Loucy (cell line): Measurements from ENCODE around the gene CACNA1C.

ENCODE experiments used
- H2AFZ ChIP-seq: fragments of 200-600 bp; sonication (generic); 2 replicates; pipeline ENCODE4 v1.6.0; 2016; ENCODE audit warnings: antibody characterized with exemption, mild to moderate bottlenecking, low read length, moderate library complexity
- H3F3A ChIP-seq: fragments of 200-600 bp; 2 replicates; pipeline ENCODE4 v1.6.0; 2016; ENCODE audit warnings: antibody characterized with exemption, low read depth, mild to moderate bottlenecking
- H3K27me3 ChIP-seq: fragments of 200-600 bp; sonication (generic); 2 replicates; pipeline ENCODE4 v1.6.1; 2014; ENCODE audit warnings: low read length, mild to moderate bottlenecking; ENCODE audit not compliant: insufficient read depth, poor library complexity, severe bottlenecking
- H3K36me3 ChIP-seq: fragments of 200-600 bp; sonication (generic); 2 replicates; pipeline ENCODE4 v1.6.1; 2016; ENCODE audit warnings: low read length; ENCODE audit not compliant: insufficient read depth
- H3K4me1 ChIP-seq: fragments of 200-600 bp; sonication (generic); 2 replicates; pipeline ENCODE4 v1.5.1; 2014; ENCODE audit warnings: low read length, mild to moderate bottlenecking; ENCODE audit not compliant: insufficient read depth, poor library complexity, severe bottlenecking
- H3K4me2 ChIP-seq: fragments of 200-600 bp; sonication (generic); 2 replicates; pipeline ENCODE4 v1.6.0; 2014; ENCODE audit warnings: antibody characterized with exemption, low read length, low read depth, mild to moderate bottlenecking; ENCODE audit not compliant: poor library complexity, severe bottlenecking
- H3K4me3 ChIP-seq: fragments of 200-600 bp; sonication (generic); 2 replicates; pipeline ENCODE4 v1.5.1; 2014; ENCODE audit warnings: low read length, mild to moderate bottlenecking, mixed read lengths; ENCODE audit not compliant: poor library complexity, severe bottlenecking
- H3K79me2 ChIP-seq: fragments of 200-600 bp; sonication (generic); 2 replicates; pipeline ENCODE4 v1.6.1; 2014; ENCODE audit warnings: low read length; ENCODE audit not compliant: insufficient read depth
- H3K9ac ChIP-seq: fragments of 200-600 bp; sonication (generic); 2 replicates; pipeline ENCODE4 v1.6.0; 2014; ENCODE audit warnings: mild to moderate bottlenecking, low read depth, low read length, moderate library complexity; ENCODE audit not compliant: poor library complexity, severe bottlenecking
- H3K9me2 ChIP-seq: fragments of 200-600 bp; sonication (generic); replicated peaks from 2 replicates; pipeline ENCODE4 v1.6.1; 2016; ENCODE audit warnings: low read depth, low read length, mixed read lengths
- H3K9me3 ChIP-seq: fragments of 200-600 bp; sonication (generic); 2 replicates; pipeline ENCODE4 v1.6.1; 2014; ENCODE audit warnings: mild to moderate bottlenecking, antibody characterized with exemption, low read length, low read depth; ENCODE audit not compliant: insufficient read depth
- H4K20me1 ChIP-seq: fragments of 200-600 bp; sonication (generic); 2 replicates; pipeline ENCODE4 v1.6.0; 2014; ENCODE audit warnings: antibody characterized with exemption, low read length, mild to moderate bottlenecking; ENCODE audit not compliant: insufficient read depth, poor library complexity, severe bottlenecking
- EZH2phosphoT487 ChIP-seq: fragments of 200-600 bp; IDR thresholded peaks from 2 replicates; pipeline ENCODE4 v1.6.1; 2018; ENCODE audit warnings: antibody characterized with exemption, mild to moderate bottlenecking, moderate library complexity, borderline replicate concordance
- TF ChIP-seq, protein P1 (sequence below): fragments of 200-600 bp; sonication (generic); conservative IDR thresholded peaks from 2 replicates; pipeline ENCODE4 v1.5.1; 2014; ENCODE audit warnings: mild to moderate bottlenecking, antibody characterized with exemption, low read length

Gene CACNA1C

DNA sequence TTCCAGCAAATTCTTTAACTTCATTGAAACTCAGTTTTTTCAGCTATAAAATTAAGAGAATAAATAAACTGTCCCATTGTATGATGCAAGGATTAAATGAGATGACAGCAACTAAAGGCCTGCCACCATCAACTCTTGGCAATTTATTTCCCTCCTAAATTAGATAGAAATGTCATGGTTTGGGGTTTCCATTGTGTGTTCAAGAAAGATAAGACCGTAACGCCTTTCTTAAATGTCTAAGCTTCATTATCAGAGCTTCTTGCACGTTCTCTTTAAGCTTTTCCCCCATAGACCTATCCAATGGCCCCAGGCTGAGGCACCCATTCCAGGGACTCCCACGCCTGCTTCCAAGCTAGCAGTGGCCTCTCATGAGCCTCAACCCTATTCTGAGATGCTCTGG is 281.9 kb downstream of the CACNA1C start:
- Histone ChIP-seq H3K4me3 (no peak overlapping the region), H3K9me3 (no peaks in the 10 kb centered on the region), H3K27me3 (no peaks in the 10 kb centered on the region), H3K9ac (no peak overlapping the region), H3F3A (no peaks in the 10 kb centered on the region), H4K20me1 (no peaks in the 10 kb centered on the region), H3K9me2 (no peaks in the 10 kb centered on the region), H3K79me2 (no peaks in the 10 kb centered on the region), H3K4me1 (peaks cover 4% of the 10 kb centered on the region), H2AFZ (no peak overlapping the region), H3K36me3 (no peaks in the 10 kb centered on the region), H3K4me2 (no peak overlapping the region)
- TF ChIP-seq EZH2phosphoT487: no peak
- TF ChIP-seq, protein P1, sequence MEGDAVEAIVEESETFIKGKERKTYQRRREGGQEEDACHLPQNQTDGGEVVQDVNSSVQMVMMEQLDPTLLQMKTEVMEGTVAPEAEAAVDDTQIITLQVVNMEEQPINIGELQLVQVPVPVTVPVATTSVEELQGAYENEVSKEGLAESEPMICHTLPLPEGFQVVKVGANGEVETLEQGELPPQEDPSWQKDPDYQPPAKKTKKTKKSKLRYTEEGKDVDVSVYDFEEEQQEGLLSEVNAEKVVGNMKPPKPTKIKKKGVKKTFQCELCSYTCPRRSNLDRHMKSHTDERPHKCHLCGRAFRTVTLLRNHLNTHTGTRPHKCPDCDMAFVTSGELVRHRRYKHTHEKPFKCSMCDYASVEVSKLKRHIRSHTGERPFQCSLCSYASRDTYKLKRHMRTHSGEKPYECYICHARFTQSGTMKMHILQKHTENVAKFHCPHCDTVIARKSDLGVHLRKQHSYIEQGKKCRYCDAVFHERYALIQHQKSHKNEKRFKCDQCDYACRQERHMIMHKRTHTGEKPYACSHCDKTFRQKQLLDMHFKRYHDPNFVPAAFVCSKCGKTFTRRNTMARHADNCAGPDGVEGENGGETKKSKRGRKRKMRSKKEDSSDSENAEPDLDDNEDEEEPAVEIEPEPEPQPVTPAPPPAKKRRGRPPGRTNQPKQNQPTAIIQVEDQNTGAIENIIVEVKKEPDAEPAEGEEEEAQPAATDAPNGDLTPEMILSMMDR: no peak

- TF ChIP-seq EZH2phosphoT487: no peak
- TF ChIP-seq, protein P1: no peak
- H3K4me1 ChIP-seq: peaks cover 4% of the 10 kb centered on the region
- H3K27me3 ChIP-seq: no peaks in the 10 kb centered on the region
- H3K4me2 ChIP-seq: no peak overlapping the region
- no peaks in the 10 kb centered on the region for H4K20me1 ChIP-seq
- H3K79me2 ChIP-seq: no peaks in the 10 kb centered on the region
- no peaks in the 10 kb centered on the region for H3K36me3 ChIP-seq
- H3K9me2 ChIP-seq: no peaks in the 10 kb centered on the region
- no peaks in the 10 kb centered on the region for H3K9me3 ChIP-seq
- H2AFZ ChIP-seq: no peak overlapping the region
- no peak overlapping the region for H3K9ac ChIP-seq
- H3F3A ChIP-seq: no peaks in the 10 kb centered on the region
- H3K4me3 ChIP-seq: no peak overlapping the region
These were observed 282.3 kb downstream of the CACNA1C start for GRCh38 chr12:2335109-2335508.

DNA sequence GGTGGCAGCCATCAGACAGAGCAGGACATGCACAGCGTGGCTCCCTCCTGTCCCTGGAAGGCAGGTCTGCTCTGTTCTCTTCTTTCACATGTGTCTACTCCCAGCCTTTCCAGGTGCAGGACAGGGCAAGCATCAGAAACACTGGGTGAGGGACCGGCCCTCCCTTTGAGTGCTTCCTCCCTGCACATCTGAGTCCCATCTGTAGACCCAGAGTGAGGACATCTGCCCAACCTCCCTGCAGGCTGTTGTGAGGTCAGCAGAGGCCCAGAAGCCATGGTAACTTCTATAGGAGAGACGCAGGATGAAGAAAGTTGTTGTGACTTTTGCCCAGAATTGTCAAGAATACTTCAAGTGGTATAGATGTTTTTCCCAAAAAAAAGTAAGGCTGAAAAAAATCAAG is 282.7 kb downstream of the CACNA1C start:
- H4K20me1 ChIP-seq: no peaks in the 10 kb centered on the region
- no peak overlapping the region for H3K4me2 ChIP-seq
- no peak overlapping the region for H2AFZ ChIP-seq
- H3F3A ChIP-seq: no peaks in the 10 kb centered on the region
- H3K9me2 ChIP-seq: no peaks in the 10 kb centered on the region
- H3K4me1 ChIP-seq: peaks cover 4% of the 10 kb centered on the region
- no peak overlapping the region for H3K9ac ChIP-seq
- H3K27me3 ChIP-seq: no peaks in the 10 kb centered on the region
- no peak overlapping the region for H3K4me3 ChIP-seq
- H3K36me3 ChIP-seq: no peaks in the 10 kb centered on the region
- H3K79me2 ChIP-seq: no peaks in the 10 kb centered on the region
- TF ChIP-seq, protein P1: no peak
- no peak for TF ChIP-seq EZH2phosphoT487
- H3K9me3 ChIP-seq: no peaks in the 10 kb centered on the region
